ENCODE measurements around the gene PCSK6. TPM values are rescaled to one million over a fixed set of nuclear protein-coding genes. Genes with fewer than 3 reads are reported as not detected.

PCSK6 gene
- total RNA-seq, 1 donor from 2014 or later = 1.1 TPM

- ChIA-PET POLR2A (no interaction called here), CTCF (no interaction called here)
- H3K27me3 Mint-ChIP-seq = peaks cover 48% of the 10 kb centered on the region
- no peak overlapping the region for H3K27ac Mint-ChIP-seq
- no peaks in the 10 kb centered on the region for H3K36me3 Mint-ChIP-seq (ENCODE audit: low read depth)
- DNase-seq (no peak), ATAC-seq (ENCODE audit: low read depth) (peak; percentile 31)
- no peaks in the 10 kb centered on the region for H3K4me1 Mint-ChIP-seq
- intact Hi-C loops (cut with micrococcal nuclease) = no loop called here
- no peak overlapping the region for H3K4me3 Mint-ChIP-seq
- H3K9me3 Mint-ChIP-seq = no peaks in the 10 kb centered on the region
- no peak for TF ChIP-seq CTCF (IDR thresholded peaks at IDR 0.05)
Measured at GRCh38 chr15:101489237-101489598, 289 bp downstream of the PCSK6 start.

- CTCF ChIA-PET = no interaction called here
- POLR2A ChIA-PET = no interaction called here
- no peaks in the 10 kb centered on the region for H3K9me3 Mint-ChIP-seq
- TF ChIP-seq CTCF (IDR thresholded peaks at IDR 0.05) = no peak
- H3K27ac Mint-ChIP-seq = no peak overlapping the region
- H3K27me3 Mint-ChIP-seq = peaks cover 45% of the 10 kb centered on the region
- no peak for ATAC-seq (ENCODE audit: low read depth)
- intact Hi-C loops (cut with micrococcal nuclease) = no loop called here
- H3K4me3 Mint-ChIP-seq = no peak overlapping the region
- DNase-seq = no peak
- H3K36me3 Mint-ChIP-seq (ENCODE audit: low read depth) = no peaks in the 10 kb centered on the region
- no peaks in the 10 kb centered on the region for H3K4me1 Mint-ChIP-seq
Measured at GRCh38 chr15:101488300-101489164, 975 bp downstream of the PCSK6 start.

GRCh38 chr15:101486696-101487459 is 2.6 kb downstream of the PCSK6 start:
- H3K4me3 Mint-ChIP-seq = no peak overlapping the region
- no peaks in the 10 kb centered on the region for H3K36me3 Mint-ChIP-seq (ENCODE audit: low read depth)
- TF ChIP-seq CTCF (IDR thresholded peaks at IDR 0.05) = no peak
- CTCF ChIA-PET = no interaction called here
- peaks cover 39% of the 10 kb centered on the region for H3K27me3 Mint-ChIP-seq
- no peak for DNase-seq
- POLR2A ChIA-PET = no interaction called here
- H3K9me3 Mint-ChIP-seq = no peaks in the 10 kb centered on the region
- intact Hi-C loops (cut with micrococcal nuclease) = no loop called here
- no peaks in the 10 kb centered on the region for H3K4me1 Mint-ChIP-seq
- H3K27ac Mint-ChIP-seq = no peak overlapping the region
- ATAC-seq (ENCODE audit: low read depth) = no peak

GRCh38 chr15:101483462-101483861 is 6.0 kb downstream of the PCSK6 start:
- POLR2A ChIA-PET = no interaction called here
- TF ChIP-seq CTCF (IDR thresholded peaks at IDR 0.05) = no peak
- DNase-seq = no peak
- H3K4me3 Mint-ChIP-seq = no peak overlapping the region
- H3K36me3 Mint-ChIP-seq (ENCODE audit: low read depth) = no peaks in the 10 kb centered on the region
- ATAC-seq (ENCODE audit: low read depth) = no peak
- H3K9me3 Mint-ChIP-seq = no peaks in the 10 kb centered on the region
- intact Hi-C loops (cut with micrococcal nuclease) = no loop called here
- peaks cover 24% of the 10 kb centered on the region for H3K27me3 Mint-ChIP-seq
- H3K4me1 Mint-ChIP-seq = no peaks in the 10 kb centered on the region
- CTCF ChIA-PET = no interaction called here
- no peak overlapping the region for H3K27ac Mint-ChIP-seq

- Mint-ChIP-seq H3K27me3 (peaks cover 20% of the 10 kb centered on the region), H3K27ac (no peak overlapping the region), H3K4me3 (no peak overlapping the region), H3K4me1 (no peaks in the 10 kb centered on the region), H3K36me3 (ENCODE audit: low read depth) (no peaks in the 10 kb centered on the region), H3K9me3 (no peaks in the 10 kb centered on the region)
- DNase-seq (no peak), ATAC-seq (ENCODE audit: low read depth) (no peak)
- ChIA-PET POLR2A (no interaction called here), CTCF (no interaction called here)
- TF ChIP-seq CTCF (IDR thresholded peaks at IDR 0.05) = no peak
- intact Hi-C loops (cut with micrococcal nuclease) = no loop called here
Measured at GRCh38 chr15:101482526-101483371, 6.8 kb downstream of the PCSK6 start.

All from activated B cell treated with CpG ODN at 0.5 μM for 24 hours (primary cell).